T-helper 1 cell treated with Interleukin-12 subunit alpha and Interleukin-12 subunit beta and Interleukin-4 antibody, amounts not matched to agents 30 ng/mL and 1 ng/mL, for 36 hours (primary cell): ENCODE measurements around the gene CACNA1B. TPM values are rescaled to one million over a fixed set of nuclear protein-coding genes. Genes with fewer than 3 reads are reported as not detected.

ENCODE experiments used
- intact Hi-C: fragments of 100-400 bp; cut with micrococcal nuclease; formaldehyde crosslinking; loops from one replicate; pipeline ENCODE4 v1.15.1; 2024
- total RNA-seq: library from RNA; stranded (reverse); gene quantifications from 2 replicates; pipeline ENCODE4 v1.2.3, GENCODE V29; 2022

Gene CACNA1B
- total RNA-seq, 1 donor from 2014 or later: 0.07 TPM

- intact Hi-C loops: no loop called here
These were observed 148.3 kb downstream of the CACNA1B start for GRCh38 chr9:138025908-138026307.

- intact Hi-C loops: no loop called here
These were observed 151.0 kb downstream of the CACNA1B start for GRCh38 chr9:138028596-138028995.

GRCh38 chr9:138031186-138031585 is 153.6 kb downstream of the CACNA1B start:
- intact Hi-C loops: no loop called here

GRCh38 chr9:138033950-138034349 is 156.4 kb downstream of the CACNA1B start:
- intact Hi-C loops: no loop called here

- intact Hi-C loops: no loop called here
These were observed 159.6 kb downstream of the CACNA1B start for GRCh38 chr9:138037140-138037539.

GRCh38 chr9:138038244-138038671 is 160.7 kb downstream of the CACNA1B start:
- intact Hi-C loops: no loop called here

- intact Hi-C loops: no loop called here
These were observed 163.2 kb downstream of the CACNA1B start for GRCh38 chr9:138040446-138041430.

GRCh38 chr9:138042146-138042545 is 164.6 kb downstream of the CACNA1B start:
- intact Hi-C loops: no loop called here

GRCh38 chr9:138042640-138043039 is 165.1 kb downstream of the CACNA1B start:
- intact Hi-C loops: no loop called here

GRCh38 chr9:138043061-138043410 is 165.5 kb downstream of the CACNA1B start:
- intact Hi-C loops: no loop called here

- intact Hi-C loops: no loop called here
These were observed 166.1 kb downstream of the CACNA1B start for GRCh38 chr9:138043411-138044345.

- intact Hi-C loops: no loop called here
These were observed 167.2 kb downstream of the CACNA1B start for GRCh38 chr9:138044485-138045383.

GRCh38 chr9:138045541-138046490 is 168.2 kb downstream of the CACNA1B start:
- intact Hi-C loops: no loop called here

GRCh38 chr9:138046641-138047301 is 169.2 kb downstream of the CACNA1B start:
- intact Hi-C loops: no loop called here

GRCh38 chr9:138047469-138048040 is 170.0 kb downstream of the CACNA1B start:
- intact Hi-C loops: no loop called here

- intact Hi-C loops: no loop called here
These were observed 170.6 kb downstream of the CACNA1B start for GRCh38 chr9:138048184-138048583.

GRCh38 chr9:138049085-138049778 is 171.7 kb downstream of the CACNA1B start:
- intact Hi-C loops: no loop called here

- intact Hi-C loops: no loop called here
These were observed 172.3 kb downstream of the CACNA1B start for GRCh38 chr9:138049779-138050471.
